RPMI7951 (cell line): ENCODE data around the gene GRK1. TPM values are rescaled to one million over a fixed set of nuclear protein-coding genes. Genes with fewer than 3 reads are reported as not detected.

Experiments used
- DNase-seq: peaks from one replicate; pipeline ENCODE4 v3.0.0-alpha.2; 2012; ENCODE audit warnings: low read depth
- total RNA-seq: library from RNA; depleted of rRNA; stranded (reverse); fragments of >200 nt; shearing (Covaris generic); gene quantifications from 2 replicates; pipeline ENCODE4 v1.2.3, GENCODE V29; 2014

GRK1 gene
- total RNA-seq, 1 experiment from 2014 or later: not detected

GRCh38 chr13:113650275-113650674 is 16.7 kb upstream of the GRK1 start:
- DNase-seq: no peak

DNA sequence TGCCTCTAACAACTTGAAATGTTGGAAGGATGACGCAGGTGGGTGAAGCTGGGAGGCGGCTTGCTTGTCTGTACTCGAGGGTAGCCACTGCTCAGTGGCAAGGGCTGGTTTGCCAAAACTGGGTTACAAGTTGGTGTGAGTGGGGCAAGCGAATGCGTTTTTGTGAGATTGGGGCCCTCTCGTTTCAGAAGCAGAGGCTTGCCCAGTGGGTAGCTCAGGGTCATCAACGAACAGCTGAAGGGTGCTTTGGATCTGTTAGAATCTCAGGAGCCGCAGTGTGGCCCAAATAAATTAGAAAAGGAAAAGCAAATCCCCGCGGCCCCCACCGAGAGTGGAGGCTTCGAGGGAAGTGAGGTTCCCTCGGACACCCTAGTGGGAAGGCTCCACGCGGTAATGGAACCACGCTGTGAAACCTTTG is 16.3 kb upstream of the GRK1 start:
- no peak for DNase-seq

- DNase-seq: no peak
Observed at GRCh38 chr13:113651511-113652403, 15.3 kb upstream of the GRK1 start.

- DNase-seq: no peak
Observed at GRCh38 chr13:113652404-113653263, 14.4 kb upstream of the GRK1 start.

- DNase-seq: no peak
Observed at GRCh38 chr13:113653264-113654174, 13.5 kb upstream of the GRK1 start.

- DNase-seq: no peak
Observed at GRCh38 chr13:113654175-113654560, 12.9 kb upstream of the GRK1 start.

DNA sequence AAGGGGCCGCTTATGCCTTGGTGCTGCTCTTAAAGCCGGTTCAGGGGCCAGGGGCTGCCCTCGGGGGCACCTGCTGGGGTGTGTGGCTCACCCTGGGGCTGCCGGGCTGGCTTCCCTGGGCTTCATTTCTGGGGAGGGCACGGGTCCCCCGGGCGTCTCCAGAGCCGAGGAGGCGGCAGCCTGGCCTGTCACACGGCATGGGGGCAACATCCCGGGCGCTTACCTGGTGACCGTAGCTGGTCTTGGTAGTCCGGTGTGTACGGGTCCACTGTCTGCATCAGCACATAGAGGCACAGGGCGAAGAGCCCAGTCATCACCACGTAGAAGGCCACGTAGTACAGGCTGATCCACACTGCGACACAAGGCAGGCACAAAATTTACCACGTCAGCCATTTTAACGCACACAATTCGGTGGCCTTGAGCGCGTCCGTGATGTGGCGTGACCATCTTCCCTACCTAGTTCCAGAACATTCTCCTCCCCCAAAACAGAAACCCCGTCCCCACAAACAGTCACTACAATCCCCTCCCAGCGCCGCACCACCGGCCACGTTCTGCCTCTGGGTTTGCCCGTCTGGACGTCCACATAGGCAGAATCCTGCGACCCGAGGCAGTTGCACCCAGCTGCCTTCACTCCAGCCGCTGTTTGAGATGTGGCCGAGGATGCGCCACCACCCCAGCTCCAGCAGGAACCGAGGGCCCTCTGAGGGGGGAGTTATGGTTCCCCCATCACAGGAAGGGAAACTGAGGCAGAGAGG is 12.3 kb upstream of the GRK1 start:
- no peak for DNase-seq

DNA sequence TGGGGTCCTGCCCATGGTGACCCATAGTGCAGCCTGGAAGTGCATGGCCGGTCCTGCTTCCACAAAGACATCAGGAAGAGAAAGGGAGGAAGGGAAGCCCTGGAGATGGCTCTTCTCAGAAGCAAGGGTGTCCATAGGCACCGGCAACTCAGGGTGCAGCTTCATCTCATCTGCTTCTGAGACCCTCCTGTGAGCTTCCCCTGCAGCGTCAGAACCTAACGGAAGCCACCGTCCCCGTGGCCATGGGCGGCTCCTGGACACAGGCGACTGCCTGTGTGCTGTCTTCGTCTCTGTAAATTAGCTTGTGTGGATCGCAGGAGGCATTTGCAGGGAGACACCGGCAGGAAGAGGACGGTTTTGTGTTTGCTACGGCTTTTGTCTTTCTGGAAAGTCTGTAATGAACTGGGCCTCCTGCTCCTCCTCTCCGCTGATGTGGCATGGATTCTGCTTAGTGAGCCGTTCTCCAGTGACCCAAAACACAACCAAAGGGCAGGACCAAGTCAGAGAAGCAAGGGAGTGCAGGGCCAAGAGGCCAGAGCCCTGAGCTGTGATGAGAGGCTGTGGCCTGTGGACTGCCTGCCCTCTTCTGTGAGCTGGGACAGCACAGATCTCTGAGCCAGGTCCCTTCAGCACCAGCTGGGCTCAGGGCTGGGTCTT is 11.5 kb upstream of the GRK1 start:
- no peak for DNase-seq

- DNase-seq: no peak
Observed at GRCh38 chr13:113656003-113656588, 10.9 kb upstream of the GRK1 start.

- no peak for DNase-seq
Observed at GRCh38 chr13:113656831-113657671, 10.0 kb upstream of the GRK1 start.

DNA sequence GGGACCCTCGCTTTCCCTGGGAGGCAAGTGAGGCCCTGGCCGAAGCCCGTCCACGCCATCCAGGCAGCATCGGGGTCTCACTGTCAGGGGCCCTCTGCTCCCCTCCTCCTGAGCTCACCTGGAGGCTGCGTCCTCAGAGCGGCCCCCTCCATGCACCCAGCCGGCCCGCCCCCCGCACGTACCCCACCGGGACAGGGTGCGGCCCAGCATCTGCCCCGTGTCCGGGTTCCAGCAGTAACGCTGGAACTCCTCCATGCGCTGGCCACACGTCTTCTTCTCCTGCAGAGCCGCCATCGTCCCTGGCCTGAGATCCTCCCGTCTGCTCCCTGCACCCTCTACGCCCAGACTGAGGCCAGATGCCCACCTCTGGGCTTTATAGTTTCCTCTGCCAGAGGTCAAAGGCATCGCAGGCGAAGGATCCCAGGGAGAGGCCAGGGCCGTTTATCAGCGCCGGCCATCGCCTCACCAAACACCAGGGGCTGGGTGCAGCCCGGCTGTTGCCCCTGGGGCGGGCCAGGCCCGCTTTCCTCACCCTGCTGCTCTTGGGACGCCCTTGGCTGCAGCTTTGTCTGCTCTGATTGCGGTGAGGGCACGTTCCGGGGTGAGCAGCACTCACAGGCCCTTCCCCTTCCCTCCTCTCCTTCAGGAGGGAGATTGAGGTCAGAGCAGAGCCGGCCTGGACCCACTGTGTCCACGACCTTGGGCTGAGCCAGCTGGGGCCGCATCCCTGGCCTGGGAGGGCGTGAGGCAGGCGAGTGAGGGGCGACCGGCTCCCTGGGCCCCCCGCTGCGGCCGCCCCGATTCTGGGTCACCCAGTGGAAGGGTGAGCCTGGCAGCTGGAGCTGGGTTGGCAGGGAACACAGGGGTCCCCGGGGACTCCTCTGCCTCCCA is 8.9 kb upstream of the GRK1 start, which contains the start of gene ATP4B:
ATP4B (minus strand) TSS at position 348 of the 891 bp plus-strand sequence; CDS start at position 294, 54 bp downstream.
- DNase-seq: no peak

- DNase-seq: no peak
Observed at GRCh38 chr13:113658836-113659235, 8.2 kb upstream of the GRK1 start.

GRCh38 chr13:113659337-113659736 is 7.7 kb upstream of the GRK1 start:
- DNase-seq: no peak

DNA sequence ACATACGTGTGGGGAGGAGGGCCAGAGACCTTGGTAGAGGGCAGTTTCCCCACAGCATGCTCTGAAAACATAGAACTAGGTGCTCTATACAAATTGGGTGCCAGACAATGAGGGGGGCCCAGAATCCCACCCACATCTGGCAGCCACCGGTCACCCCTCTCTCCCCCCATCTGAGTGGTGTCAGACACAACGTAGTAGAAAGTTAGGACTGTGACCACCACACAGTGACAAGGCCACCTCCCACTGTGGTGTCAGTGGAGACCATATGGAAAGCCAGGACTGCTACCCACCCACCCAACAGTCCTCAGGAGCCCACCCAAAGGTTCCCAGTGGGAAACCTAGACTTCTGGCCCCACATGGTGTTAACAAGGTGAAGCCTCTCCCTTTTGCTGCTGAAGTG is 7.0 kb upstream of the GRK1 start:
- DNase-seq: no peak

- DNase-seq: no peak
Observed at GRCh38 chr13:113661509-113661908, 5.5 kb upstream of the GRK1 start.

- DNase-seq: no peak
Observed at GRCh38 chr13:113663934-113664333, 3.1 kb upstream of the GRK1 start.

- DNase-seq: no peak
Observed at GRCh38 chr13:113664751-113665596, 2.0 kb upstream of the GRK1 start.
